Stimulated activated CD8-positive, alpha-beta memory T cell treated with anti-CD3 and anti-CD28 coated beads, Interleukin-15, amount 100 ng/mL, for 24 hours (primary cell): ENCODE data around the gene TTLL11.
A peak's percentile ranks its signal among the peaks of the same experiment; 100 is the strongest.

Source experiments
- DNase-seq: peaks from one replicate; pipeline ENCODE4 v3.0.0-alpha.2; 2020; ENCODE audit warnings: low read depth

Gene TTLL11

GRCh38 chr9:122092611-122093506 lies at the start of gene TTLL11:
TTLL11 (minus strand) TSS chr9:122093308; CDS start chr9:122093148, 160 bp downstream.
- peak; percentile 91 for DNase-seq

GRCh38 chr9:122141671-122142070 lies 48.6 kb upstream of the TTLL11 start:
- DNase-seq: no peak

GRCh38 chr9:122140368-122141193 lies 47.5 kb upstream of the TTLL11 start:
- no peak for DNase-seq

- no peak for DNase-seq
These were observed 45.6 kb upstream of the TTLL11 start for GRCh38 chr9:122138560-122139268.

GRCh38 chr9:122135529-122135859 lies 42.4 kb upstream of the TTLL11 start:
- no peak for DNase-seq

GRCh38 chr9:122134822-122135528 lies 41.9 kb upstream of the TTLL11 start:
- no peak for DNase-seq

- DNase-seq: no peak
These were observed 41.0 kb upstream of the TTLL11 start for GRCh38 chr9:122133984-122134535.

- no peak for DNase-seq
These were observed 40.3 kb upstream of the TTLL11 start for GRCh38 chr9:122133263-122133983.

GRCh38 chr9:122132539-122132938 lies 39.4 kb upstream of the TTLL11 start:
- DNase-seq: no peak

- DNase-seq: no peak
These were observed 38.4 kb upstream of the TTLL11 start for GRCh38 chr9:122131401-122132001.

GRCh38 chr9:122130837-122131236 lies 37.7 kb upstream of the TTLL11 start:
- DNase-seq: no peak

GRCh38 chr9:122129969-122130368 lies 36.9 kb upstream of the TTLL11 start:
- DNase-seq: no peak

GRCh38 chr9:122128969-122129343 lies 35.8 kb upstream of the TTLL11 start:
- no peak for DNase-seq

- no peak for DNase-seq
These were observed 35.2 kb upstream of the TTLL11 start for GRCh38 chr9:122128007-122128968.

GRCh38 chr9:122127396-122127798 lies 34.3 kb upstream of the TTLL11 start:
- no peak for DNase-seq

- no peak for DNase-seq
These were observed 33.5 kb upstream of the TTLL11 start for GRCh38 chr9:122126331-122127261.

GRCh38 chr9:122125509-122126330 lies 32.6 kb upstream of the TTLL11 start:
- no peak for DNase-seq
